ENCODE data around the gene ANKRD33. TPM values are rescaled to one million over a fixed set of nuclear protein-coding genes. Genes with fewer than 3 reads are reported as not detected.

ANKRD33 gene
- total RNA-seq, 3 donors from 2014 or later: not detected

DNA sequence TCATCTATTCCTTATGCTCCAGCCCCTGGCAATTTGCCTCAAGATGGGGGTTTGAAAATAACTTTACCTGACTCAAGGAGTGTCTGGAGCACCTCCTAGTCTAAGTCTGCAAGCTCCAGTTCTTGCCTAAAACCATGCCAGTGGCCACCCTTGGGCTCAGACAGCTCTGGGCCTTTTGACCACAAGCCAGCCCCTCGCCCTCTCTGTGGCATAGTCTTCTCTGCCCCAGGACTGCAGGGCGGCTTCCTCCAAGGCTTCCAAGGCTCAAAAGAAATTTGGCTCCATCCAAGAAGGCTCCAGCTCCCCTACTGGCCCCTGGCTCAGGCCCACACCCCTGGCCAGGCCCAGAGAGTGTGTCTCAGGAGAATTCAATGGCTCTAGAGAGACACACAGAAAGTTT lies 34.2 kb downstream of the ANKRD33 start:
- ATAC-seq (no peak), DNase-seq (no peak)
- Mint-ChIP-seq H3K4me3 (no peak overlapping the region), H3K27me3 (ENCODE audit: low read depth) (no peaks in the 10 kb centered on the region), H3K36me3 (ENCODE audit: insufficient read depth) (no peaks in the 10 kb centered on the region), H3K9me3 (no peaks in the 10 kb centered on the region), H3K4me1 (ENCODE audit: low read depth) (peaks cover 5% of the 10 kb centered on the region)

DNA sequence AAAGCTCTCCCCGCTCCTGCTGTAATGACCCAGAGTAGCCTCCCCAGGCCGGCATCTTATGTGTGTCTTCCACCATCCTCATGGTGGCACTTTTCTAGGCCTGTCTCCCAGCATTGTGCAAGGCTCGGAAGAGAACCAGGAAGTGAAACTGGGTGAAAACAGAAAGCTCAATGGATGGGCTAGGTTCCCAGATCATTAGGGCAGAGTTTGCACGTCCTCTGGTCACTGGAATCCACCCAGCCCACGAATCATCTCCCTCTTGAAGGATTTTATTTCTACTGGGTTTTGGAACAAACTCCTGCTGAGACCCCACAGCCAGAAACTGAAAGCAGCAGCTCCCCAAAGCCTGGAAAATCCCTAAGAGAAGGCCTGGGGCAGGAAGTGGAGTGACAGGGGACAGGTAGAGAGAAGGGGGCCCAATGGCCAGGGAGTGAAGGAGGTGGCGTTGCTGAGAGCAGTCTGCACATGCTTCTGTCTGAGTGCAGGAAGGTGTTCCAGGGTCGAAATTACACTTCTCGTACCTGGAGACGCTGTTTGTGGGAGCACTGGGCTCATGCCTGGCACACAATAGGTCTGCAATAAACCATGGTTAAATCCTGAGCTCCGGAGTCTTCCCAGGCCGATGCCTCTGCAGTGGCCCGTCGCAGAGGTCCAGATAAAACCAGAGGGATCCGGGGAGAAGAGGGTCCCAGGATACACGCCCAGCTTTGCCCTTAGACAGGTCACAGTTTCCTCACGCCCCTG lies 35.0 kb downstream of the ANKRD33 start:
- Mint-ChIP-seq H3K4me3 (no peak overlapping the region), H3K4me1 (ENCODE audit: low read depth) (peaks cover 5% of the 10 kb centered on the region), H3K36me3 (ENCODE audit: insufficient read depth) (no peaks in the 10 kb centered on the region), H3K27me3 (ENCODE audit: low read depth) (no peaks in the 10 kb centered on the region), H3K9me3 (no peaks in the 10 kb centered on the region)
- DNase-seq (no peak), ATAC-seq (no peak)

DNA sequence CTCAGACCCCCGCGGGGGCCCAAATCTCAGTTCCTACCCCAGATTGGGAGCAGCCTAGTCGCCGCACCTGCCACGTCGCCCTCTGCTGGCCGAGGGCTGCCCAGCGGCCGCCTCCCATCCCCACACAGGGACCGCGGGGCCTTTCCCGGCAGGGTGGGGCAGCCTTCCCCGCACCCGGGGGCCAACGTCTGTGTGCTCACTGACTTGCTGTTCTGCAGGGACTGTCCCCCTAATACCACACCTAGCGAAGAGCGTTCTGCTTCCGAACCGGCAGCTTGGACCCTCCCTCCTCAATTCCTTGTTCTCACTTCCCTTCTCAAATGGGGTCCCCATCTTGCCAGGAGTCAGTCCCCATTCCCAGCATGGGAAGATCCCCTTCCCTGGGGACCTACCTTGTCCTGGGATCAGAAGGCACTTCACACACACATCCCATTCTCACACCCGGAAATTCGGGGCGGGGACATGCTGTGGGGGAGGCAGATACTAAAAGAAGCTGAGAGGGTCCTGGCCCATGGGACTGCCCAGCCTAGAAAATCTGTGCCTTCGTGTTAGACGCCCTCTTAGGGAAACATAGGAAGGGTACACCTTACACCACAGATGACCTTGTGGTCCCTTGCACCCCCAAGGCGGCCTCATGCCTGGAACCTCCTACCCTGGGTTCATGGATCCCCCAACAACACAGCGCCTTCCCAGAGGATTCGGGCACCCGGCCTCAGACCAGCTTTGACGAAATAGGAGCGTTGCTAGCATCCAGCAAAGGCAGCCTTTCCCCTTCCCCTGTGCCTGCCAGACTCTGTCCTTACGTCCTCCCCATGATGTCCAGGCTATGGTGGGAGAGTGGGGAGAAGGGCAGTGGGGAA lies 35.8 kb downstream of the ANKRD33 start:
- H3K4me1 Mint-ChIP-seq (ENCODE audit: low read depth): peaks cover 5% of the 10 kb centered on the region
- no peak overlapping the region for H3K4me3 Mint-ChIP-seq
- ATAC-seq: peak; percentile 87 to 90
- no peaks in the 10 kb centered on the region for H3K36me3 Mint-ChIP-seq (ENCODE audit: insufficient read depth)
- DNase-seq: peak; percentile 54
- no peaks in the 10 kb centered on the region for H3K9me3 Mint-ChIP-seq
- H3K27me3 Mint-ChIP-seq (ENCODE audit: low read depth): no peaks in the 10 kb centered on the region

DNA sequence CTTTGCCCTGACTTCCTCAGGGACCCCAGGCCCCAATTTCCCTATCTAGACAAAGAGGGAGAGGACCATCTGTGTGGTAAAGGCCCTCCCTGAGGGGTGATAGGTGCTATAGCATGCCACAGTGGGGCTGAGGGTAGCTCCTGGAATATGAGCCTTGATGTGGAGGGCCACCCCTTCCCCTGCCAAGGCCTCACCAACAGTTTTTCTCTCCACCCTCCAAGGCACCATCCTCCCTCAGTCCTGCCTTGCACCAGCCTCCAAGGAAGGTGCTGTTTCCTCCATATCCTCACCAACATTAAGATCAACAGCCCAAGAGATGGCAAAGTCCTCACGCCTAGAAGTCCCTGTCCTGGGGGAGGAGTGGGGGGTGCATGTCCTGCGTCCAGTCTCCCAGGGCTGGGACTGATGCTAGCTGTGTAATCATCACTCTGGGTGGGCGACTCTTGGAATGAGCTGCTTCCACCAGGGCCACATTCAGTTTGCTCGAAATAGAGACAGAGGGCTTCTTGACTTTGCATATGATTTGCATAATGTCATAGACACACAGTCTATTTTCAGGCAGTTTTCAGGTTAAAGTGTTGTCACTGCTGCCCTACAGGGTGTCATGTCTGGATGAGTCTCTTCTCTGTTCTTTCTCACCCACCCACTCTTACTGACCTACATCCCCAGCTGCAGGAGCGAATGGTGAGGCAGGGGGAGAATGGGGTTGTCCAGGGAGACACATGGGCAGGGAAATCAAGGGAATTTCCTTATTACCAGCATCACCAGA lies 36.8 kb downstream of the ANKRD33 start:
- H3K4me1 Mint-ChIP-seq (ENCODE audit: low read depth): peaks cover 5% of the 10 kb centered on the region
- H3K27me3 Mint-ChIP-seq (ENCODE audit: low read depth): no peaks in the 10 kb centered on the region
- no peak overlapping the region for H3K4me3 Mint-ChIP-seq
- ATAC-seq (no peak), DNase-seq (no peak)
- no peaks in the 10 kb centered on the region for H3K36me3 Mint-ChIP-seq (ENCODE audit: insufficient read depth)
- H3K9me3 Mint-ChIP-seq: no peaks in the 10 kb centered on the region

DNA sequence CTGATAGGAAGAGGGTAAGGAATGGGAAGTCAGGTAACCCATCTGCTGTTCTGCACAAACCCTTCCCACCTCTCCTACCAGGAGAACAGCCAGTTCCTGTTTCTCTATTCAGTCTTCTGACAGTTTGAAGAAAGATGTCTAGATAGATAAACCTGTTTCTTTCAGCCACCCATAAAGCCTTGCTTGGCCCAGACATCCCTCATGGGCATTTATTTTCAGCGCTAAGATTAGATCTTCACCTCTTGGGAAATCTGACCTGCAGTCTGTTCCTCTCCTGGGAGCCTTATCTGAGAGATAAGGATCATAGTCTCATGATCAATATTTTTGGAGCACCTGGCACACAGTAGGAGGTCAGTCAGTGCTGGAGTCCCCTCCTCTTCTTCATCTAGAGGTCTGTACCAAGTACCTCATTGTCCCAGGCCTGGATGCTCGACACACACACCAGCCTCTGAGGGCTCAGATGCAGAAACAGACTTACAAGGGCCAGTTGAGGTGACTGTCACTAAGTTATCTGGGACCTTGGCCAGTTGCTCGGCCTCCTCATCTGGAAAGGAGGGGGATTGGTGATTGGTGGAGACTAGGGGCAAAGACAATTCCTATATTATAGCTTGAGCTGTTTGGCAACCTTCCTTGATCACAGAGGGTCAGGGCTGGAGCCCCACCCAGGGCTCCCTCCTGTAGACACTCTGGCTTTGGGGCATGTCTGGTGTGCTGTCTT lies 37.6 kb downstream of the ANKRD33 start:
- DNase-seq (no peak), ATAC-seq (no peak)
- H3K36me3 Mint-ChIP-seq (ENCODE audit: insufficient read depth): no peaks in the 10 kb centered on the region
- H3K4me3 Mint-ChIP-seq: no peak overlapping the region
- H3K4me1 Mint-ChIP-seq (ENCODE audit: low read depth): peaks cover 5% of the 10 kb centered on the region
- no peaks in the 10 kb centered on the region for H3K27me3 Mint-ChIP-seq (ENCODE audit: low read depth)
- no peaks in the 10 kb centered on the region for H3K9me3 Mint-ChIP-seq

DNA sequence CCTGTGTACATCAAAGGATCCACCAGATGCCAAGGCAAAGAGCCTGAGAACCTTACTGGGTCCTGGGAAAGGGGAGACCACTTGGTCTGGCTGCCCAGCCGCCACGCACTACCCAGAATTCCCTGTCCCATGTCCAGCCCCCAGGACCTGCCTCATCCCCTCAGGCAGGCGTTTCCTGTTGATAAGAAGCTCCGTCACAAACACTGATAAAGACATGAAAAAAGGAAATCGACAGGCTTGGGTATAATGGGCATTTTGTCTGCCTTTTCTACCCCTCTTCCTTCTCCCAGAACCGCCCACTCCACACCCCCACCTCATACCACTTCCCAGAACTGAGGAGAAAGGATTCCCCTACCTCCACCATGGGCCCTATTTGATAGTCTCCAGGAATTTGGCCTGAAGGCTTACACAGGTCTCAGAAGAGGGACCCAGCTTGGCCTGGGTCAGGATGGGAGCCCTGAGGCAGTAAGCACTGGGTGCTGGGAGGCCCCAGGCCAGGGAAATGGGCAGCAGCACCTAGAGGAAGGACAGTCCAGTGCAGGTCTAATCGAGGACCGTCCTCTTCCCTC lies 38.2 kb downstream of the ANKRD33 start:
- Mint-ChIP-seq H3K9me3 (no peaks in the 10 kb centered on the region), H3K4me3 (no peak overlapping the region), H3K36me3 (ENCODE audit: insufficient read depth) (no peaks in the 10 kb centered on the region), H3K4me1 (ENCODE audit: low read depth) (peaks cover 5% of the 10 kb centered on the region), H3K27me3 (ENCODE audit: low read depth) (no peaks in the 10 kb centered on the region)
- no peak for DNase-seq
- no peak for ATAC-seq

DNA sequence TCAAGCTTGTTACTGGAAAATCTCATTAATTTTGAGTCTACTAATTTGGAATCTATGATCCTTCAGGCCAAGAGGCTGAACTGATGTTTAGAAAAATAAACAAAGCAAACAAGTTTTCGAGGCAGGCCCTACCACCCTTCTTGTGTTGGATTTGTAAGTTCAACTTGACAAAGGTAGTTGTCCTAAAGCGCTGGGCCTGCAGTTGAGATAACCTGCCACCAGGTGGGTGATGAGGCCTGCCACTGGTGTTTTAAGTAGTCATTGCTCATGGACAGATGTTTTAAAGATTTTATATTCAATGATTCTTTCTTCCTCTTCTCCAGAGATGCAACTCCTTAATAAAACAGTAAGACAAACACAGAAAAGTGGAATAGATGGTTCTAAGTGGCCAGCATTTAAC lies 38.8 kb downstream of the ANKRD33 start:
- ATAC-seq (peak in 1 of 2 donors; percentile 41), DNase-seq (peak; percentile 45)
- Mint-ChIP-seq H3K9me3 (no peaks in the 10 kb centered on the region), H3K36me3 (ENCODE audit: insufficient read depth) (no peaks in the 10 kb centered on the region), H3K4me3 (no peak overlapping the region), H3K4me1 (ENCODE audit: low read depth) (peaks cover 5% of the 10 kb centered on the region), H3K27me3 (ENCODE audit: low read depth) (no peaks in the 10 kb centered on the region)

DNA sequence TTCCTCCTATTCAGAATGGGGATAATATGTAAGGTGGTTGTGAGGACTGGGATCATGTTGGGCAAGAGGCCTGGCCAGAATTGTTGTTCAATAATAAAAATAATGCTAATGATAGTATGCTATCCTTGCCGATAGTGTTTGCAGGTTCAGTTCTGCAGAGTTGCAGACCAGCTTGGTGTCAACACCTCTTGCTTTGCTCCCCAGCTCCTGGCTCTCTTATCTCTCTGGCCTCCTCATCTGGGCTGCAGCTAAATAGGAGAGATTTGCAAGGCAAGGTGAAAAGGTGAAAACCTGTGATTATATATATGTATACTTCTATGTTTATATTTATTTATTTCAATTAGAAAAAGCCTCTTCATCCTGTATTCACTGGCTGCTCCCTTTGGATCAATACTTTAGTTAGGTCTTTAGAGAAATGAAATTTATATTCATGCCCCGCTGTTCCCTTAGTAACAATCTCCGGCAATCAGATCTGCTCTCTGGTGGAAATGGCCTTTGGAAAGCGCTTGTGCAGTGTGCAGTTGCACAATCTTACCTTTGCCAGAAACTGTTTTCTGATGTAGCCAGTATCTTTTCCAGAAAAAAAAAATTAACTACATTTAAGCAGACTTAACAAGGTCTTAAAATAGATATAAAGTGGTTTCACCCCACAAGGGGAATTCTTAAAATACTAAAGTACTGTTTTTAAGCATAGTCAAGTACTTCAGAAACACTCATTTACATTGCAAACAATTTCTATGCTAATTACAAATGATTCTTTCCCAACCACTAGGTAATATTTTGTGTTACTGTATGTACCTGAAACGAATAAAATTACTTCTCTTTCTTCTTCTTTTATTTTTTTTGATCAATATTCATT lies 44.5 kb downstream of the ANKRD33 start:
- no peaks in the 10 kb centered on the region for H3K27me3 Mint-ChIP-seq (ENCODE audit: low read depth)
- H3K9me3 Mint-ChIP-seq: no peaks in the 10 kb centered on the region
- no peaks in the 10 kb centered on the region for H3K36me3 Mint-ChIP-seq (ENCODE audit: insufficient read depth)
- H3K4me1 Mint-ChIP-seq (ENCODE audit: low read depth): no peaks in the 10 kb centered on the region
- H3K4me3 Mint-ChIP-seq: no peak overlapping the region
- ATAC-seq: no peak
- DNase-seq: no peak

DNA sequence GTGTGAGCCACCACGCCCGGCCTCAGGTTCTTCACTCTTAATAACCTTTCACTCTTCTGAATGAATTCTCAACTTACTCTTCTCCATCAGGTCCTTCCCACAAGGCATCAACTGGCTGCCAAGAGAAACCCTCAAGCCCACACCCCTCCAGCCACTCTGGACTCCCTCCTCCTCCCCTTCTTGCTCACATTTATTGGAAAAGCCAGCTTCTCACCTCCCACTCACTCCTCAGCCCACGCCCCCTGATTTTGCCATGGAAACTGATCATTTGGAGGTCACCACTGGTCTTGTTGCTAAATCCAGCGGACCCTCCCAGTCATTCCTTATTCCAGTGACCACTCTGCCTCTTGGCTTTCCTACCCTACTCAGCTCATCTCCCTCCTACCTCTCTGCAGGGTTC lies 46.2 kb downstream of the ANKRD33 start:
- DNase-seq: no peak
- Mint-ChIP-seq H3K27me3 (ENCODE audit: low read depth) (no peaks in the 10 kb centered on the region), H3K9me3 (no peaks in the 10 kb centered on the region), H3K36me3 (ENCODE audit: insufficient read depth) (no peaks in the 10 kb centered on the region), H3K4me3 (no peak overlapping the region), H3K4me1 (ENCODE audit: low read depth) (no peaks in the 10 kb centered on the region)
- no peak for ATAC-seq

DNA sequence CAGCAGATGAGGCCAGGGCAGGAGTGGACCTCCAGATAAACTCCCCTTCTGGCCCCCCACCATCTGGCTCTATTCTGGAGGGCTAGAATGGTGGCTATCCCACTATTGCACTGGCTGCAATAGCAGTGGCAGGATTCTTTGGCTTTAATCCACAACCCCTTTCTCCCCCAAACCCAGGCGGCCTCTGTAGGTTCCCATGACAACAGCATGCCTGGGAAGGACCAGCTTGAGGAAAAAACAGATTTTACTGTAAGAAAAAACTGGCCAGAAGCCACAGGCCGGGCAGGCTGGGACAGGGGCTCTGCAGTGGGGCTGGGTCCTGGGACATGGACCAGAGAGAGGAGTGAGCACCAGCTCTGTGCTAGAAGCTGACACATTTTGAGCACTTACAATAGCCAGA lies 50.0 kb downstream of the ANKRD33 start:
- Mint-ChIP-seq H3K36me3 (ENCODE audit: insufficient read depth) (no peaks in the 10 kb centered on the region), H3K27me3 (ENCODE audit: low read depth) (peaks cover 3% of the 10 kb centered on the region), H3K9me3 (no peaks in the 10 kb centered on the region), H3K4me1 (ENCODE audit: low read depth) (peaks cover 3% of the 10 kb centered on the region), H3K4me3 (no peak overlapping the region)
- DNase-seq (no peak), ATAC-seq (no peak)

DNA sequence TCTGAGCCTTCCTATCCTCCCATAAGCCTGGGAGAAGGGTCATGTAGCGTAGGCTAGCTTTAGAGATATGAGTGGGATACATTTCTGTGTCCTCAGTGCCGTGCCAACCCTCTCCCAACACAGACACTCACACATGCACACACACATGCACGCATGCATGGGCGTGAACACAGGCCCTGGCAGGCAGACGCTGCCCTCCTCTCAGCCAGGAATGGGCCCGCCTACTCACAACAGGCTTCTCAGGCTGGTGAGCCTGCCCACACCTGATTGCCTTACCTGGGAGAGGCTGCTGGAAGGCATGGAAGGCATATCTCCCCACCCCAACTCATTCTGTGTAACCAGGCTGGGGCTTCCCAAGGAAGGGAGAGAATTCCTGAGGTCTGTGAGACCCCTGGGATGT lies 50.8 kb downstream of the ANKRD33 start:
- no peaks in the 10 kb centered on the region for H3K9me3 Mint-ChIP-seq
- H3K27me3 Mint-ChIP-seq (ENCODE audit: low read depth): peaks cover 3% of the 10 kb centered on the region
- H3K4me3 Mint-ChIP-seq: no peak overlapping the region
- DNase-seq (no peak), ATAC-seq (no peak)
- no peaks in the 10 kb centered on the region for H3K36me3 Mint-ChIP-seq (ENCODE audit: insufficient read depth)
- H3K4me1 Mint-ChIP-seq (ENCODE audit: low read depth): peaks cover 3% of the 10 kb centered on the region

DNA sequence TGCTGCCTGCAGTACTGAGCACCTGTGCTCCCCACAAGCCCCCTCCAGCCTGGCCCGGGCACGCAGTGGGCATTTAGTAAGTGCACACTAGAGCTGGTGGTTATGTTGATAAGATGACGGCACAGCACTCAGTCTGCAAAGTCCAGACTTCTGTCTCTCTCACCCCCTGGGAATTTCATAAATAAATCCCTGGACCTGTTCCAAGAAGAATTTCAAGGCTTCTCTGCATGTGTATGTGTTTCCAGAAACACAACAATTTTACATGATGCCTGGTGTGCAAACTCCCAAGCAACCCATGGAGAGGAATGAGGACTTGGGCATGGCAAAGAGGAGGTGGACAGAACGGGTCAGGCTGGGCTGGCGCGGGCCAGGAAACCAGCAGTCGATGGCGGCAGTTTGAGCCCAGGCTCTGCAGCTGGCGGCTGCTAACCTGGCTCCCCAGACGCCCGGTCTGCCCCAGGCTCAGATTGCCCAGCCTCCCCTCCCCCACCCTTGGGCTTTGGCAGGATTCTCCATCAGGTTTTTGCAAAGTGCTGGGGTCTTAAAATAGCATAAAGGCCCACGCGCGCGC lies 53.2 kb downstream of the ANKRD33 start:
- Mint-ChIP-seq H3K4me3 (no peak overlapping the region), H3K4me1 (ENCODE audit: low read depth) (peaks cover 3% of the 10 kb centered on the region), H3K36me3 (ENCODE audit: insufficient read depth) (no peaks in the 10 kb centered on the region), H3K27me3 (ENCODE audit: low read depth) (peaks cover 3% of the 10 kb centered on the region), H3K9me3 (peaks cover 8% of the 10 kb centered on the region)
- DNase-seq (no peak), ATAC-seq (no peak)

Data from activated T-cell treated with anti-CD3 and anti-CD28 coated beads, Interleukin-2, amount 50 U/mL, for 4 hours (primary cell).